ENCODE measurements around the gene SRSF9.
"Not testable (repeated sequence)": the region's sequence is repeated elsewhere in the genome, so short reads cannot be mapped to it uniquely, and the experiment has no call there.

Gene SRSF9

DNA sequence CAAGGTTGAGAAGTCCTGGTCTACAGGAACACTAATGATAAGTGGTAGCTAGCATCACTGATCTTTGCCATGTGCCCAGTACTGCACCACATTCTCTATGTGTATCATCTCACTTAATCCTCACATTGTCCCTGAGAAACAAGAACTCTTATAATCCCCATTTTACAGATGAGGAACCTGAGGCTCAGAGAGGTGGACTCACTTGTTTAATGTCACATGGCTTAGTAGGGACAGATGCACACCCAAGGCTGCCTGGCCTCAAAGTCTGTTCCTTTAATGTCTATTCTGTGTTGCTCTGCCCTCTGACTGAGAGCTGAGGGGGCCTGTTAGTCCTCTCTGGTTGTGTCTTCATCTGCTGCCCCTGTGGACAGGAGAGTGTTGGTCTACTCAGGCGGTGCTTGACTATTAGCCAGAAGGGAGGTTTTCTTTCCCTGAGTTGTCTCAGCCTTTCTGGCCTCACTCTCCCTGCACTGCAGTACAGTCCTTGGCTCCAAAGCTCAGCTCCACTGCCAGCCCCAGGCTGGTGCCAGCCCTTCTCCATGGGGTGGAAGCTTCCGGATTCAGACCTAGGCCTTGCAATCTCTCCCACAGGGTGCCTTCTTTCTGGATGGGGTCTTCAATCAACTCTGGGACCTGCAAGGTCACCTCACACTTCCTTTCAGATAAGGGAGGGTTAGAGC lies 21.4 kb upstream of the SRSF9 start:
- TF ChIP-seq, protein P1, sequence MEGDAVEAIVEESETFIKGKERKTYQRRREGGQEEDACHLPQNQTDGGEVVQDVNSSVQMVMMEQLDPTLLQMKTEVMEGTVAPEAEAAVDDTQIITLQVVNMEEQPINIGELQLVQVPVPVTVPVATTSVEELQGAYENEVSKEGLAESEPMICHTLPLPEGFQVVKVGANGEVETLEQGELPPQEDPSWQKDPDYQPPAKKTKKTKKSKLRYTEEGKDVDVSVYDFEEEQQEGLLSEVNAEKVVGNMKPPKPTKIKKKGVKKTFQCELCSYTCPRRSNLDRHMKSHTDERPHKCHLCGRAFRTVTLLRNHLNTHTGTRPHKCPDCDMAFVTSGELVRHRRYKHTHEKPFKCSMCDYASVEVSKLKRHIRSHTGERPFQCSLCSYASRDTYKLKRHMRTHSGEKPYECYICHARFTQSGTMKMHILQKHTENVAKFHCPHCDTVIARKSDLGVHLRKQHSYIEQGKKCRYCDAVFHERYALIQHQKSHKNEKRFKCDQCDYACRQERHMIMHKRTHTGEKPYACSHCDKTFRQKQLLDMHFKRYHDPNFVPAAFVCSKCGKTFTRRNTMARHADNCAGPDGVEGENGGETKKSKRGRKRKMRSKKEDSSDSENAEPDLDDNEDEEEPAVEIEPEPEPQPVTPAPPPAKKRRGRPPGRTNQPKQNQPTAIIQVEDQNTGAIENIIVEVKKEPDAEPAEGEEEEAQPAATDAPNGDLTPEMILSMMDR (IDR thresholded peaks at IDR 0.05; ENCODE audit: extremely low read depth, insufficient read depth, missing control alignments) = no peak
- no peak for DNase-seq (ENCODE audit: low spot score)
- in situ Hi-C loops (cut with MboI; ENCODE audit: low pct_unique_long_range_greater_than_20kb, low sequenced_read_pairs, unreplicated experiment) = no loop called here

DNA sequence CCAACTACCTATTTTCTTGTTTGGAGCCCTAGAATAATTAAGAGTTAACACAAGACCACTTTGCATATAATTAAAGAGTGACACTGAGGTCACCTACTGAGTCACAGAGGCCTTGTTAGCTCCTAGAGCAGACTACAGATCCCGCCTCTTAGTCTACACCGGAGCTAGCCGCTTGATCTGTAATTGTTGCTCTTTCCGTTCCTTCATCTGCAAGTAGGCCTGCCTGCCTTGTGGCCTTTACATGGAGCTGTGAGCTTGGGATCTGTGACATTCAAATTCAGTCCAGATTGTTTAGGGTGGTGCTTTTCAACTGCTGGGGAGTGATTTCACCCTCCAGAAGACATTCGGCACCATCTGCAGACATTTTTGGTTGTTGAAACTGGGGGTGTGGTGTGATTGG lies 20.8 kb upstream of the SRSF9 start:
- DNase-seq (ENCODE audit: low spot score) = no peak
- in situ Hi-C loops (cut with MboI; ENCODE audit: low pct_unique_long_range_greater_than_20kb, low sequenced_read_pairs, unreplicated experiment) = no loop called here
- TF ChIP-seq, protein P1 (IDR thresholded peaks at IDR 0.05; ENCODE audit: extremely low read depth, insufficient read depth, missing control alignments) = no peak

DNA sequence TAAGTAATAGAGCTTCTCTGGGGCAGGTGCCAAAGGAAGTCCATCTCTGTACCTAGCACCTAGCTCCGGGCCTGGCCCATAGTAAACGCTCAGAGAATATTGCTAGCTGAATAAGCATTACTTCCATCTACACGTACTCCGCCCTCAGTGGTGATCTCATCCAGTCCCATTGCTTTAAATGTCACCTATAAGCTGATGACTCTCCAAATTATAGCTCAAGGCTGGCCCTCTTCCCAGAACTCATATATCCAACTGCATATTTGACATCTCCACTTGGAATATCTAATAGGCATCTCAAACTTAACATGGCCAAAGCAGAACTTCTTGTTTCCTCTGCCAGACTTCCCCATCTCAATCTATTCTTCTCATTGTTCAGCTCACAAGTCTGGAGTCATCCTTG lies 19.5 kb upstream of the SRSF9 start:
- TF ChIP-seq, protein P1 (IDR thresholded peaks at IDR 0.05; ENCODE audit: extremely low read depth, insufficient read depth, missing control alignments) = no peak
- no peak for DNase-seq (ENCODE audit: low spot score)
- in situ Hi-C loops (cut with MboI; ENCODE audit: low pct_unique_long_range_greater_than_20kb, low sequenced_read_pairs, unreplicated experiment) = no loop called here

DNA sequence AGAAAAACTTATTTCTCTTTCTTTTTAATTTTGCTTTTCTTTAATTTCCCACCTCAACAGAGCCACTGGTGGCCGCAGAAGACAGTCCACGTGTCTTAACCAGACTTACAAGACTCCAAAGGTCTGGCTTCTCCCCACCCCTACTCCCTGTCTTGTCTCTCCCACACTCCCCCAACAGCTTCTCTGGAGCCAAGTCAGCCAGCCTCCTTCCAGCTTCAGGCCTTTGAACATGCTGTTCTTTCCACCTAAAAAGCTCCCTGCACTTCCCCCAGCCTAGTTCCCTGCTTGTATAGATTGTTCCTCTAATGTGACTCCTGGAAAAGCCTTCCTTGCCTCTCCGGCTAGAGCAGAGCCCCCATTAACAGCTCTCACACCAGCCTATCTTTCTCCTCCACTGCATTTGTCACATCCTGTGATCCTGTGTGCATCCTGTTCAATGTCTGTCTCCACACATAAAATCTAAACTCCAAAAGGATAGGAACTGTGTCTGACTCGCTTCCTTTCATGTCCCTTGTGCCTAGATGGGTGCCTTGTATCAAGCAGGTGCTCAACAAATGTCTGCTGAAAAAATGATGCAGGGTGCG lies 18.6 kb upstream of the SRSF9 start:
- TF ChIP-seq, protein P1 (IDR thresholded peaks at IDR 0.05; ENCODE audit: extremely low read depth, insufficient read depth, missing control alignments) = no peak
- in situ Hi-C loops (cut with MboI; ENCODE audit: low pct_unique_long_range_greater_than_20kb, low sequenced_read_pairs, unreplicated experiment) = no loop called here
- no peak for DNase-seq (ENCODE audit: low spot score)

DNA sequence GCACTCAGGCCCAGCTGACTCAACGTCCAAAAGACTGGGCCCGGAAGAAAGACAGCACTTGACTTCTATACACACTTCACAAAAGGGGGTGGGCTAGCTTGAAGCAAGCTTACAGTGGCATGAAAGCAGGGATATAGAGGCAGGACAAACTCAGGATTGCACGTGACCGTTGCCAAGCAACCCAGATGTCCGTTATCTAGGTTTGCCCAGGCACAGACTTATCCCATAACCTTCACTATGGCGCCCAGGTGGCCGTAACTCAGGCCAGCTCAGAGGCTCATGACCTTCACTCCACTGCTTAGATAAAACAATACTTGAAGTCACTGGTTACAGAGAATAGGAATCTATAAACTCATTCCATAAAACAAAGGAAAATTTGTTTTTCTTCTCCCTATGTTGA lies 18.0 kb upstream of the SRSF9 start:
- DNase-seq (ENCODE audit: low spot score); in situ Hi-C loops (cut with MboI; ENCODE audit: low pct_unique_long_range_greater_than_20kb, low sequenced_read_pairs, unreplicated experiment): not testable (repeated sequence)

DNA sequence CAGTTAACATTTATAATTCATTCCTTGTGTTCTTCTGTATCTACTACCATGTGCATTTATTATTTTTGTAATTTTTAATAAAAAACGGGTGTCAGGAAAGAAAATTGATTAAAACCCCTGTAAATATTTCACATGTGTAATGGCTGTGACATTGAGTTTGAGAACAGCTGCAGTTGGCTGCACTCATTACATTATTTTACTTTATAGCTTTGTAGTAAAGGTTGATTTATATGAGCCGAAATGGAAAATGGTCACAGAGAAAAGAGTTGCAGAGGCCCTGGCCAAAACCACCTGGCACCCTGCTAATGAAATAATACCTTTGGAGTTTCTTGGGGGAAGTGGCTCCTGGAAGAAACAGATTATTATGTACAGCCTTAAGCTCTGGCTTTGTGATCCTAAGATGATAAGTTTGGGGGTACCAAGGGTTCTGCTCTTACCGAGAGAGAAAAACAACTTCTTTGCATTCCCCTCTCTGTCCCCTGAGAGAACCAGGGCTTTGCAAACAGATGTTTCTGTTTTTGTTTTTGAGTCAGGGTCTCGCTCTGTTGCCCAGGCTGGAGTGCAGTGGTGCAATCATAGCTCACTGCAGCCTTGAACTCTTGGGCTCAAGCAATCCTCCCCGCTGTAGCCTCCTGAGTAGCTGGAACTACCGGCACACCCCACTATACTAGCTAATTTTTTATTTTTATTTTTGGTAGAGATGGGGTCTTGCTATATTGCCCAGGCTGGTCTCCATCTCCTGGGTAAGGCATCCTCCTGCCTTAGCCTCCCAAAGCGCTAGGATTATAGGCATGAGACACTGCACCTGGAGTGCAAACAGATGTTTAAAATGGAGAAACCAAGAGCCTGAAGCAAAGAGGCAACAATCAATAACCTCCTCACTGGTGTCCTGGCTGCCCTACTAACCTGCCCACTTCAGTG lies 16.7 kb upstream of the SRSF9 start:
- TF ChIP-seq, protein P1 (IDR thresholded peaks at IDR 0.05; ENCODE audit: extremely low read depth, insufficient read depth, missing control alignments) = no peak
- in situ Hi-C loops (cut with MboI; ENCODE audit: low pct_unique_long_range_greater_than_20kb, low sequenced_read_pairs, unreplicated experiment) = no loop called here
- no peak for DNase-seq (ENCODE audit: low spot score)

DNA sequence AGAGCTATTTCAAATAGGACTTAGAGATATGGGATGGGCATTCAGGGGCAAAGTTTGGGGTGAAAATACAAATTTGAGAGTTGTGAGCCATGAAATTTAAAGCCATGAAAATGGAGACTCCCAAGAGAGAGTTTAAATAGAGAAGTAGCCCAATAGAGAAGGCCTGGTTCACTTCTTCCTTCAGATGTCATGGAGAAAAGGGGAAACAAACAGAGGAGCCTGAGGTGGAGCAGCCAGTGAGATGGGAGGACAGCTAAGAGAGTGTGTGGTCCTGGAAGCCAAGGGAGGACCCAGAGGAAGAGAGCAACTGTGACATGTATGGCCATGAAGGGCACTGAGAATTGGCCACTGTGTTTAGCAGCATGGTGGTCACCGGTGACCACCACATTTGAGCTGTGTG lies 14.1 kb upstream of the SRSF9 start:
- DNase-seq (ENCODE audit: low spot score) = no peak
- in situ Hi-C loops (cut with MboI; ENCODE audit: low pct_unique_long_range_greater_than_20kb, low sequenced_read_pairs, unreplicated experiment) = no loop called here

More for the DNA sequence above, 14.1 kb upstream of the SRSF9 start:
- TF ChIP-seq, protein P1 (IDR thresholded peaks at IDR 0.05; ENCODE audit: extremely low read depth, insufficient read depth, missing control alignments) = no peak

All from GM13977 (cell line).